ENCODE measurements around the gene IRAK2.

Gene IRAK2

GRCh38 chr3:10142707-10143560, 21.8 kb upstream of the IRAK2 start (continued):
- no peak for TF ChIP-seq CREB5 (CRISPR knock-in tag; IDR thresholded peaks at IDR 0.05; ENCODE audit: low read depth)
- TF ChIP-seq GLIS3 (CRISPR knock-in tag; IDR thresholded peaks at IDR 0.05): no peak
- TF ChIP-seq OSR1 (CRISPR knock-in tag; IDR thresholded peaks at IDR 0.05): no peak

GRCh38 chr3:10145685-10146084, 19.0 kb upstream of the IRAK2 start:
- TF ChIP-seq CREB5 (CRISPR knock-in tag; IDR thresholded peaks at IDR 0.05; ENCODE audit: low read depth) (no peak), ISL1 (CRISPR knock-in tag; IDR thresholded peaks at IDR 0.05) (no peak), CSRNP3 (CRISPR knock-in tag; IDR thresholded peaks at IDR 0.05) (no peak), PATZ1 (CRISPR knock-in tag; IDR thresholded peaks at IDR 0.05; ENCODE audit: borderline replicate concordance) (no peak)
- no peak for ATAC-seq

- TF ChIP-seq TCF4 (CRISPR knock-in tag; IDR thresholded peaks at IDR 0.05; ENCODE audit: borderline replicate concordance) (no peak), PATZ1 (CRISPR knock-in tag; IDR thresholded peaks at IDR 0.05; ENCODE audit: borderline replicate concordance) (no peak), CREB5 (CRISPR knock-in tag; IDR thresholded peaks at IDR 0.05; ENCODE audit: low read depth) (no peak), ISL1 (CRISPR knock-in tag; IDR thresholded peaks at IDR 0.05) (no peak), ZC3H10 (CRISPR knock-in tag; IDR thresholded peaks at IDR 0.05) (no peak), TSHZ2 (CRISPR knock-in tag; IDR thresholded peaks at IDR 0.05) (no peak), RARB (CRISPR knock-in tag; IDR thresholded peaks at IDR 0.05) (no peak), CSRNP3 (CRISPR knock-in tag; IDR thresholded peaks at IDR 0.05) (no peak), BACH2 (CRISPR knock-in tag; IDR thresholded peaks at IDR 0.05; ENCODE audit: borderline replicate concordance) (no peak), ZFP30 (CRISPR knock-in tag; IDR thresholded peaks at IDR 0.05) (no peak), TOX (CRISPR knock-in tag; IDR thresholded peaks at IDR 0.05; ENCODE audit: borderline replicate concordance) (no peak), PPARA (CRISPR knock-in tag; IDR thresholded peaks at IDR 0.05; ENCODE audit: borderline replicate concordance) (no peak), ARNTL (CRISPR knock-in tag; IDR thresholded peaks at IDR 0.05; ENCODE audit: borderline replicate concordance, low read depth) (no peak), ZNF565 (CRISPR knock-in tag; conservative IDR thresholded peaks at IDR 0.05; ENCODE audit: low read depth) (no peak), OSR1 (CRISPR knock-in tag; IDR thresholded peaks at IDR 0.05) (no peak), GLIS3 (CRISPR knock-in tag; IDR thresholded peaks at IDR 0.05) (no peak), ESRRG (CRISPR knock-in tag; IDR thresholded peaks at IDR 0.05) (no peak), CSDC2 (CRISPR knock-in tag; IDR thresholded peaks at IDR 0.05) (no peak)
- no peak for ATAC-seq
These were observed 15.5 kb upstream of the IRAK2 start for GRCh38 chr3:10149226-10149625.

Measured in SK-N-SH treated with all-trans-retinoic acid at 6 μM for 48 hours (cell line).